Esophagus squamous epithelium (tissue), 5 donors: ENCODE measurements around the gene FYN. TPM values are rescaled to one million over a fixed set of nuclear protein-coding genes. Genes with fewer than 3 reads are reported as not detected.

Experiments used
- DNase-seq: peaks from one replicate; lab custom pipeline; 2025; lab: John Stamatoyannopoulos, UW
- H3K27ac ChIP-seq, 4 donors: fragments of 200-600 bp; sonication (generic); one replicate each; pipeline ENCODE4 v1.5.1; 2016 to 2019; ENCODE audit warnings: mild to moderate bottlenecking in 1 of 4
- H3K27me3 ChIP-seq, 4 donors: fragments of 200-600 bp; sonication (generic); 1 replicate in 3 of 4; 2 replicates in 1 of 4; pipeline versions ENCODE4 v1.5.1 to v1.6.0; 2017 to 2021; ENCODE audit warnings: antibody characterized with exemption in 1 of 4
- H3K36me3 ChIP-seq, 3 donors: fragments of 200-600 bp; sonication (generic); one replicate each; pipeline ENCODE4 v1.5.1; 2016 to 2019
- H3K4me1 ChIP-seq, 3 donors: fragments of 200-600 bp; sonication (generic); one replicate each; pipeline ENCODE4 v1.5.1; 2017 to 2019
- H3K4me3 ChIP-seq, 4 donors: fragments of 200-600 bp; sonication (generic); 1 replicate in 3 of 4; 2 replicates in 1 of 4; pipeline ENCODE4 v1.5.1; 2016 to 2019; ENCODE audit warnings: mild to moderate bottlenecking in 2 of 4, moderate library complexity in 1 of 4
- H3K9me3 ChIP-seq, 3 donors: fragments of 200-600 bp; sonication (generic); one replicate each; pipeline ENCODE4 v1.5.1; 2016 to 2019
- POLR2A ChIP-seq, 4 donors: fragments of 450-650 bp; IDR thresholded peaks; one replicate each; pipeline ENCODE4 v1.6.1; 2017; ENCODE audit warnings: antibody characterized with exemption in 4 of 4, mild to moderate bottlenecking in 4 of 4, moderate library complexity in 3 of 4
- WGBS, 2 donors: methylation state at CpG; one replicate each; pipeline ENCODE4 v1.1.5; 2018; 5-methylcytosine and 5-hydroxymethylcytosine counted together
- intact Hi-C: fragments of 100-400 bp; cut with DNase I; formaldehyde crosslinking; loops from one replicate; pipeline ENCODE4 v1.15.0; 2022
- total RNA-seq, 4 donors: library from RNA; depleted of rRNA; stranded (reverse); fragments of >200 nt; gene quantifications; one replicate each; pipeline ENCODE4 v1.1.0, GENCODE V29; 2016
- TF ChIP-seq, protein P1 (sequence below), 6 experiments: fragments of 450-650 bp in 4 of 6; fragments of 200-600 bp in 2 of 6; sonication (generic) in 2 of 6; IDR thresholded peaks; one replicate each; pipeline ENCODE4 v1.5.1; 2016 to 2019; ENCODE audit warnings: antibody characterized with exemption in 6 of 6, mild to moderate bottlenecking in 4 of 6, moderate library complexity in 4 of 6
- donor health status: DM: yes; HTN: yes; CAD: no.

FYN gene
- total RNA-seq, 4 donors from 2014 or later: 11.8 to 54.6 (median 21.4) TPM

DNA sequence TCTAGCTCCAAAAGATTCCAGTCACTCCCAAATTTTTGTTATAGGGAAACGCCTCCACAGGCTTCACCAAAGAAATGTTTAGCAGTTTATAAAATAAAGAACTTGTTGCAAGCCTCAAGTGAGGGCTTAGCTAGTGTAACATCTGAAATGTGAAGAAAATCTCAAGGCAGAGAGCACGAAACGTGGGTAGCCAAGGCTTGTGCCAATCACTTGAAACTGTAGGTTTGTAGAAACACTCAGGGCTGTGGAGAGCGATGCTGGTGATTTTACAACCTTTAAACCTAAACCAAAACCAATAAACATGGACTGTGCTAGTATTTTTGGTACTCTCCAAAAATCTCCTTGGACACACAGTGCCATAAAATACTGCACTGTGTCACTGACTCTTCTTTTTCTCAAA, 159.4 kb downstream of the FYN start:
- WGBS, 2 donors: 82 to 91% methylated on average over 4 of the region's 4 CpGs
- peaks cover 0 to 22% (median 0%) of the 10 kb centered on the region in 3 donors for H3K36me3 ChIP-seq
- no peak overlapping the region for H3K27ac ChIP-seq
- H3K27me3 ChIP-seq: peaks cover 0 to 4% (median 0%) of the 10 kb centered on the region in 4 donors
- no peak for DNase-seq
- peaks cover 0 to 36% (median 17%) of the 10 kb centered on the region in 3 donors for H3K4me1 ChIP-seq
- intact Hi-C loops: loop anchor here (5.0 kb wide), 1 partner anchor 283 kb away; no protein-coding TSS in a partner anchor
- TF ChIP-seq POLR2A (IDR thresholded peaks at IDR 0.05): no peak
- TF ChIP-seq, protein P1, sequence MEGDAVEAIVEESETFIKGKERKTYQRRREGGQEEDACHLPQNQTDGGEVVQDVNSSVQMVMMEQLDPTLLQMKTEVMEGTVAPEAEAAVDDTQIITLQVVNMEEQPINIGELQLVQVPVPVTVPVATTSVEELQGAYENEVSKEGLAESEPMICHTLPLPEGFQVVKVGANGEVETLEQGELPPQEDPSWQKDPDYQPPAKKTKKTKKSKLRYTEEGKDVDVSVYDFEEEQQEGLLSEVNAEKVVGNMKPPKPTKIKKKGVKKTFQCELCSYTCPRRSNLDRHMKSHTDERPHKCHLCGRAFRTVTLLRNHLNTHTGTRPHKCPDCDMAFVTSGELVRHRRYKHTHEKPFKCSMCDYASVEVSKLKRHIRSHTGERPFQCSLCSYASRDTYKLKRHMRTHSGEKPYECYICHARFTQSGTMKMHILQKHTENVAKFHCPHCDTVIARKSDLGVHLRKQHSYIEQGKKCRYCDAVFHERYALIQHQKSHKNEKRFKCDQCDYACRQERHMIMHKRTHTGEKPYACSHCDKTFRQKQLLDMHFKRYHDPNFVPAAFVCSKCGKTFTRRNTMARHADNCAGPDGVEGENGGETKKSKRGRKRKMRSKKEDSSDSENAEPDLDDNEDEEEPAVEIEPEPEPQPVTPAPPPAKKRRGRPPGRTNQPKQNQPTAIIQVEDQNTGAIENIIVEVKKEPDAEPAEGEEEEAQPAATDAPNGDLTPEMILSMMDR (IDR thresholded peaks at IDR 0.05): no peak
- H3K4me3 ChIP-seq: no peak overlapping the region
- no peaks in the 10 kb centered on the region for H3K9me3 ChIP-seq

DNA sequence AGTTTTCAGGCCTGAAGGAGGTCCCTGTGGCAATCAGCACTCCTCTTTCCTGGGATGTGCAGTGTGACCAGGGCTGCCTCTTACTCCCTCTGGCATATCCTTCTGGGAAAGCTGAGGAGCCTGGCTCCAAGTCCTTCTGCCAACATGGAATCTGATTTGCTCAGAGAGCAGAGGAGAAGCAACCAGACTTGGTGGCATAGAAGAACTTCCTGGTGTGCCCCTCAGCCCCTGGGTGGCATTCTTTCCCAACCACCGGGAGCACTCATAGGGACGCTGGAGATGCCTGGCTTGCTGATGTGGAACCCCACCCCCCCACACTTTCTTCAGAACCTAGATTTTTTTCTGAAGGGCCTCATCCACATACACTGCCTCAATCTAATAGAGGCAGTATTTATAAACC, 160.0 kb downstream of the FYN start:
- 88% methylated on average over 2 of the region's 2 CpGs; no CpG with 5 or more reads in 1 of the 2 donors for WGBS, 2 donors
- intact Hi-C loops: loop anchor here (5.0 kb wide), 1 partner anchor 284 kb away; no protein-coding TSS in a partner anchor
- no peak for DNase-seq

DNA sequence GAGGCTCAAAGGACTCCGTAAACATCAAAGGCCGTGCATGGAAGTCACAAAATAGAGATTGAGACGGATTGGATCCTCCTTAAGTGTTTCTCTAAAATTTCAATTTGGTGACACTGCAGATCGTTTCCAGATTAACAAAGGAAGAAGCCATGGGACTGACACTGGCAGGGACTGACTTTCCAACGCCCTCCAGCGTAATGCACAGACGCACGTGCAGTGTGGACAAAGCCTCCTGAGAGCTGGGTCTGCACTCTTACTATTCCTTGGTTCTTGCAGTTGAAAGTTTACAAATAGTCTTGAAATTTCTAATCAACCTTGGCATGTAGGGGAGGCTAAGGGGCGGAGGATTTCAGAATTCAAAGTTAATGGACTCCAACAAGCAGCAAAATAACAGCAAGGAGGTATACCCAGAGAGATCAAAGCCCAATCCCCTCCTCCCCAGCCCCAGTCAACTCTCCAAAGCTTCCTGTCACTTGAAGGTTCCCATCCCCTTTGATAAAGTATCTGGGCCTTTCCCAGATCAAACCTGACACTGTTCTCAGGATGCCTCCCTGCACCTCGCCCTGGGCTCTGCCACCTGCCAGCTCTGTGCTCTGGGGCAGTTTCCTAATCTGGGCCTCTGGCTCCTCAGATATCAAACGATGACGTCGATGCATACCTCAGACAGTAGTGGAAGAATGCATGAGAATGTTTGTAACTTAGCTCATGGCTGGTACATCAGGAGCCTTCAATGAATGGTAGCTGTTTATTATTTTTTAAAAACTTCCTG, 161.1 kb downstream of the FYN start:
- TF ChIP-seq, protein P1 (IDR thresholded peaks at IDR 0.05): no peak
- TF ChIP-seq POLR2A (IDR thresholded peaks at IDR 0.05): no peak
- Histone ChIP-seq H3K27me3 (peaks cover 0 to 11% (median 0%) of the 10 kb centered on the region in 4 donors), H3K4me3 (no peak overlapping the region), H3K36me3 (peaks cover 0 to 13% (median 0%) of the 10 kb centered on the region in 3 donors), H3K27ac (peak overlapping the region in 3 of 4 donors; percentile 3 to 26 (median 16)), H3K4me1 (peaks cover 0 to 42% (median 18%) of the 10 kb centered on the region in 3 donors), H3K9me3 (no peaks in the 10 kb centered on the region)
- 67 to 72% methylated on average over 12 to 13 of the region's 13 CpGs for WGBS, 2 donors
- intact Hi-C loops: loop anchor here (5.0 kb wide), 1 partner anchor 285 kb away; no protein-coding TSS in a partner anchor
- DNase-seq: no peak

More for the DNA sequence above, 160.0 kb downstream of the FYN start:
- Histone ChIP-seq H3K27ac (no peak overlapping the region), H3K4me3 (no peak overlapping the region), H3K9me3 (no peaks in the 10 kb centered on the region), H3K4me1 (peaks cover 0 to 36% (median 17%) of the 10 kb centered on the region in 3 donors), H3K36me3 (peaks cover 0 to 16% (median 0%) of the 10 kb centered on the region in 3 donors), H3K27me3 (peaks cover 0 to 10% (median 0%) of the 10 kb centered on the region in 4 donors)
- no peak for TF ChIP-seq POLR2A (IDR thresholded peaks at IDR 0.05)
- TF ChIP-seq, protein P1 (IDR thresholded peaks at IDR 0.05): no peak

DNA sequence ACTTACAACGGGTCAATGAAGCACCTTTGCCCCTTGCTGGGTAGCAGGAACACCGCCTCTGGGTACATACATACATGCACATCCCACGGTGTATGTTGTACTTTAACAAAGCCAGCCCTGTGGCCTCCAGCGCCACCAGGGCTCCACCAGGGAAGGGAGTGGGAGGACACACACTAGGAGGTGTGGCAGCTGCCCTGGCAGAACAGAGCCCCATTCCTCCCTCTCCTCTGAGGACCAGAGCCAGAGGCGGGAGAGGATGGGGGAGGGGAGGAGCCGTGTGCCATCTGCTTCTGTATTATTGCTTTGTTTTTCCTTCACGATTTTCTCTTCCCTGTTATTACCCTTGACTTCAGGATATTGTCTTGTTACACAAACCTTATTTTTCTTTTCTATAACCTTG, 161.8 kb downstream of the FYN start:
- 57 to 67% methylated on average over 5 to 7 of the region's 7 CpGs for WGBS, 2 donors
- no peaks in the 10 kb centered on the region for H3K9me3 ChIP-seq
- peaks cover 0 to 11% (median 0%) of the 10 kb centered on the region in 4 donors for H3K27me3 ChIP-seq
- H3K27ac ChIP-seq: peak overlapping the region in 3 of 4 donors; percentile 13 to 36 (median 26)
- intact Hi-C loops: loop anchor here (5.0 kb wide), 1 partner anchor 286 kb away; no protein-coding TSS in a partner anchor
- peaks cover 0 to 49% (median 22%) of the 10 kb centered on the region in 3 donors for H3K4me1 ChIP-seq
- DNase-seq: no peak
- TF ChIP-seq POLR2A (IDR thresholded peaks at IDR 0.05): no peak
- TF ChIP-seq, protein P1 (IDR thresholded peaks at IDR 0.05): no peak
- H3K36me3 ChIP-seq: peaks cover 0 to 13% (median 0%) of the 10 kb centered on the region in 3 donors
- H3K4me3 ChIP-seq: no peak overlapping the region

DNA sequence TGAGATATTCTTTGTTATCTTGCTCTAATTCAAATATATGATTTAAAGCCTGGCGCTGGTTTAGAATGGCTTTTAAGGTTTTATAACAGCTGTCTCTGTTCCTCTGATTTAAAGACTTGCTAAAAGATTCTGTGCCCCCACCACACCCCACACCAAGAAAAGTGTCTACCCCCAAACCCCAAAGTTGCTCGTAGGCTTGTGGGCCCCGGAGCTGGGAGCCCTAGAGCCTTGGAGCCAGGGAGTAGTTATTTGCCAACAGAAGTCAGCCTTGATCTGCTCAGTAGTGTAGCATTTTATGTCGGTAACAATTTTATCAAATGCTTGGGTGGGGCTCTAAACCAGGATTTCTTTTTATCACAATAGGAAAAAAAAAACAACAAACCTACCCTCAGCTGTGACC, 162.3 kb downstream of the FYN start:
- peaks cover 0 to 11% (median 0%) of the 10 kb centered on the region in 4 donors for H3K27me3 ChIP-seq
- TF ChIP-seq, protein P1 (IDR thresholded peaks at IDR 0.05): no peak
- no peak for TF ChIP-seq POLR2A (IDR thresholded peaks at IDR 0.05)
- no peaks in the 10 kb centered on the region for H3K9me3 ChIP-seq
- intact Hi-C loops: loop anchor here (5.0 kb wide), 1 partner anchor 286 kb away; no protein-coding TSS in a partner anchor
- 64 to 71% methylated on average over 4 of the region's 4 CpGs for WGBS, 2 donors
- H3K4me3 ChIP-seq: no peak overlapping the region
- DNase-seq: no peak
- H3K36me3 ChIP-seq: peaks cover 0 to 13% (median 0%) of the 10 kb centered on the region in 3 donors
- H3K27ac ChIP-seq: peak overlapping the region in 2 of 4 donors; percentile 8 to 26
- peaks cover 0 to 53% (median 22%) of the 10 kb centered on the region in 3 donors for H3K4me1 ChIP-seq
